Pericardium fibroblast (primary cell): ENCODE results near the gene INHBE. TPM values are rescaled to one million over a fixed set of nuclear protein-coding genes. Genes with fewer than 3 reads are reported as not detected.

ENCODE experiments used
- total RNA-seq: library from RNA; depleted of rRNA; stranded (reverse); fragments of >200 nt; gene quantifications from 2 replicates; pipeline ENCODE4 v1.2.3, GENCODE V29; 2015

The INHBE gene
- total RNA-seq, result 7.0 and 7.2 TPM in 2 replicates

GRCh38 chr12:57454566-57455373 lies at the start of gene INHBE:
Gene INHBE, plus strand, starts transcription at chr12:57455307. Its CDS starts 230 bp downstream, at chr12:57455537.

GRCh38 chr12:57430931-57431566 lies 24.1 kb upstream of the INHBE start, which contains the start of gene R3HDM2:
Gene R3HDM2, minus strand, starts transcription at chr12:57431043. Its CDS starts 120,615 bp downstream, at chr12:57310428.

DNA sequence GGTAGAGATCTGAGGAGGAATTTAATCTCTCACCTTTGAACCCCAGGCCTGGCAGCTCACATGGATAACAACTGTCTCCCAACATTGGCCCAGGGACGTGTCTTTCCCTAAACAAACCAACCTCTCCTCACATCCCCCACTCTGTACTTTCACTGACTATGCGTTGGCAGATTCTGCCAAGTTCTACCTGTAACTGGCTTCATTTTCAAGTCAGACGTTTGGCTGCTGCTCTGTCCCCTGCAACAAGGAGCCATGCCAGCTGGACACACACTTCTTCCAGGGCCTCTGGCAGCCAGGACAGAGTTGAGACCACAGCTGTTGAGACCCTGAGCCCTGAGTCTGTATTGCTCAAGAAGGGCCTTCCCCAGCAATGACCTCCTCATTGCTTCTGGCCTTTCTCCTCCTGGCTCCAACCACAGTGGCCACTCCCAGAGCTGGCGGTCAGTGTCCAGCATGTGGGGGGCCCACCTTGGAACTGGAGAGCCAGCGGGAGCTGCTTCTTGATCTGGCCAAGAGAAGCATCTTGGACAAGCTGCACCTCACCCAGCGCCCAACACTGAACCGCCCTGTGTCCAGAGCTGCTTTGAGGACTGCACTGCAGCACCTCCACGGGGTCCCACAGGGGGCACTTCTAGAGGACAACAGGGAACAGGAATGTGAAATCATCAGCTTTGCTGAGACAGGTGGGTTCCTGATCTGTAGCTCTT lies 20.4 kb upstream of the INHBE start, which contains the start of gene INHBC:
INHBC (plus strand) TSS at position 268 of the 707 bp plus-strand sequence; CDS start at position 371, 103 bp downstream.

DNA sequence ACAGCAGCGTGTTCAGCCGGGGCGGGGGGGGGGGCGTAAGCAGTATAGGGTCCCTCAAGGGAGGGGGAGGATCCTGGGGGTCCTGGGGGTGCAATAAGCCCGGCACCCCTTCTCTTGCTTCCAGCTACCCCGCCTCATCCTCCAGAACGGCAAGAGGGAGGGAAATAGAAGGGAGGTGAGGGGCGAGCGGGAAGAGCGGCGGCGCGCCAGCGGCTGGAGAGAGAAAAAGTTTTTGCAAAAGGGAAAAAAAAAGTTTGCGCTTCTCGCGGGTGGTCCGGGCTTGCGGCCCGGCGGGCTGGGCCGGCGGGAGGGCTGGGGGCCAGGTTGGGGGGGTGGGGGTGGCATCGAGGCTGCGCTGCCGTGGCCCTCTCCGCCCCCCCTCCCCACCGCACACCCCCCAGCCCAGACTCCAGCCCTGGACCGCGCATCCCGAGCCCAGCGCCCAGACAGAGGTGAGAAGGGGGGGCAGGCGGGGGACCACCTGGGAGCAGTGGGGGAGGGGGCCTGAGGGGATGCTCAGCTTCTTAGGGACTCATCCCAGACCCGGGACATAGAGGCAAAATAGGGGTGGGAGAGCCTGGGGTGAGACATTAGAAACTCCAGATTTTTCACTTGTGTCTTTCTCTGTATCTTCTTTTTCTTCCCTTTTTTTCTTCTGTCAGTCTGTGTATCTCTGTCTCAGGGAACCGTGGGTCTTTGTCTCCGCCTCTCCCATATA lies 4.8 kb downstream of the INHBE start, which contains the start of gene GLI1:
GLI1 (plus strand) TSS at position 36 of the 718 bp plus-strand sequence. CDS start 3,907 bp downstream, outside the sequence.

DNA sequence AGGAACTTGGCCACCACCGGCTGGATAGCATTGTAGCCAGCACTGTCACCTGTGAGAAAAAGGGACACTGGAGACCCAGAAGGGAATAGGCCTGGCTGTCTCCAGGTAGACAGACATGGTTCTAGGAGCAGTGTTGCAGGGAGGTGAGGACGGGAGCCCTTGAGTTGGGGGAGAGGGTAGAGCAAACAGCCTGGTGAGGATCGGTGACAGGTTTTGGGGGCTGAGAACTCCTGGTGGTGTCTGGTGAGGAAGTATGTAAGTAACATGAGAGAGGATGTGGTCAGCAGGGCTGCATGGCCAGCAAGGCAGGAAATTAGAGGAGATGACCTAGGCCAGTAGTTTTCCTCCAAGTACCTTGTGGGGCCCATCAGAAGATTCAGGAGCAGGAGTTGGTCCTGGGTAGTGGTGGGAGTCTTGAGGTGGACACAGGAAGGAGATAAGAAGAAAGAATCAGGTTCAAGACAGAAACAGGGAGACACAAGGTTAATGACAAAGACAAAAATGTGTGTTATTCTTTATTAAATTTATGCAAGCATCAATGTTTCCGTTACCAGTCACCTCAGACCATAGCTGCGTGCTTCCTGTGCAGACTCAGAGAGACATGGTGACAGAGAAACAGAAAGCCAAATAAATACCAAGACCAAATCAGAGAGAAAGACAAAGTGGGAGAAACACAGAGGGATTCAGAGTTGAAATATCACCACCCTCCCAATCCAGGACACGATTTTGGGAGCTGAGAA lies 24.4 kb downstream of the INHBE start, which contains the start of gene ARHGAP9:
ARHGAP9 (minus strand) TSS at position 491 of the 740 bp plus-strand sequence; CDS start at position 31, 460 bp downstream.

DNA sequence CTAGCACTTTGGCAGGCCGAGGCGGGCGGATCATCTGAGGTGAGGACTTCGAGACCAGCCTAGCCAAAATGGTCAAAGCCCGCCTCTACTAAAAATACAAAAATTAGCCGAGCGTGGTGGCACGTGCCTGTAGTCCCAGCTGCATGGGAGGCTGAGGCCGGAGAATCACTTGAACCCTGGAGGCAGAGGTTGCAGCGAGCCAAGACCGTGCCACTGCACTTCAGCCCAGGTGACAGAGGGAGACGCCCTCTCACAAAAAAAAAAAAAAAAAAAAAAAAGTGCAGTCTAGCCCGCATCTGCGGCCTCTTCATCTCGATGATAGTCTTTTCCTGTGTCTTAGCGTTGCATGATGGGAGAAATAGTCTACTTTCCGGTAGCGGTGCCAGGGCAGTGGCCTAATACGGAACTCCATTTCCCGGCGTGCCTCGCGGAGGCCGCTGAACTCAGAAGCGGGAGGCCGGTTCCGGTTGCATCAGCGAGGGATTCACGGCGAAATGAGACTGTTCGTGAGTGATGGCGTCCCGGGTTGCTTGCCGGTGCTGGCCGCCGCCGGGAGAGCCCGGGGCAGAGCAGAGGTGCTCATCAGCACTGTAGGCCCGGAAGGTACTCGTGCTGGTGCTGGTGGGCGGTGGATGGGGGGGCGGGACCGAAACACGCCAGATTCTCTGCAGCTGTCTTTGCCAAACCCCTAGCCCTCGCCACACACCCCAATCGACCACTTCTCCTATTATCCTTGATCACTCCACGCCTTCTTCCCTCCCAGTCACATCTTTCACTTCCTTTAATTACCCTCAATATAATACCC lies 32.7 kb downstream of the INHBE start, which contains the start of gene MARS1:
MARS1 (plus strand) TSS at position 472 of the 805 bp plus-strand sequence; CDS start at position 495, 23 bp downstream.

Other genes starting within 250 kb of the INHBE start
- gene NXPH4, start 238.5 kb upstream of the INHBE start, total RNA-seq, result 12.1 and 14.1 TPM in 2 replicates
- 169 and 252 TPM in 2 replicates for gene SHMT2, start 225.6 kb upstream of the INHBE start, total RNA-seq
- 1.6 TPM in 1 of 2 replicates, not detected in the other for gene STAC3, start 204.1 kb upstream of the INHBE start, total RNA-seq
- gene R3HDM2, start 24.3 kb upstream of the INHBE start, total RNA-seq, result 17.7 and 29.1 TPM in 2 replicates
- 0.09 TPM in 1 of 2 replicates, not detected in the other for gene INHBC, start 20.5 kb upstream of the INHBE start, total RNA-seq
- gene GLI1, start 4.5 kb downstream of the INHBE start, total RNA-seq, result 0.68 and 1.3 TPM in 2 replicates
- gene ARHGAP9, start 24.6 kb downstream of the INHBE start, total RNA-seq, result 0.23 TPM in 1 of 2 replicates, not detected in the other
- gene MARS1, start 32.8 kb downstream of the INHBE start, total RNA-seq, result 101 and 103 TPM in 2 replicates
- 51.3 and 55.1 TPM in 2 replicates for gene DDIT3, start 65.2 kb downstream of the INHBE start, total RNA-seq
- 5.1 and 8.8 TPM in 2 replicates for gene MBD6, start 67.5 kb downstream of the INHBE start, total RNA-seq
- gene DCTN2, start 91.9 kb downstream of the INHBE start, total RNA-seq, result 155 and 186 TPM in 2 replicates
- gene KIF5A, start 94.7 kb downstream of the INHBE start, total RNA-seq, result 0.17 TPM in 1 of 2 replicates, not detected in the other
- 7.4 and 7.6 TPM in 2 replicates for gene PIP4K2C, start 135.9 kb downstream of the INHBE start, total RNA-seq
- 6.6 and 8.6 TPM in 2 replicates for gene DTX3, start 149.5 kb downstream of the INHBE start, total RNA-seq
- gene ARHGEF25, start 156.1 kb downstream of the INHBE start, total RNA-seq, result 10.4 and 10.8 TPM in 2 replicates
- gene B4GALNT1, start 177.9 kb downstream of the INHBE start, total RNA-seq, result 0.17 TPM in 1 of 2 replicates, not detected in the other
- 191 and 216 TPM in 2 replicates for gene OS9, start 238.8 kb downstream of the INHBE start, total RNA-seq